HepG2 (cell line): ENCODE results near the gene P2RX6.

Experiments used
- AFF4 ChIP-seq: sonication (generic); formaldehyde crosslinking; IDR thresholded peaks from 2 replicates; pipeline ENCODE4 v1.4.0; 2020; ENCODE audit warnings: missing genetic modification reagents
- CTCF ChIP-seq: sonication (generic); formaldehyde crosslinking; IDR thresholded peaks from 2 replicates; pipeline ENCODE4 v1.5.0; 2020; ENCODE audit warnings: mild to moderate bottlenecking, missing genetic modification reagents, moderate library complexity
- EZH2 ChIP-seq: conservative IDR thresholded peaks from 2 replicates; pipeline ENCODE4 v1.6.1; 2012; ENCODE audit warnings: mild to moderate bottlenecking, low read depth, low read length, moderate library complexity
- HDAC6 ChIP-seq: fragments of 200-600 bp; sonication (generic); IDR thresholded peaks from 2 replicates; pipeline ENCODE4 v1.7.0; 2017; ENCODE audit warnings: mild to moderate bottlenecking, antibody characterized with exemption, low read length, low read depth
- JUN ChIP-seq: sonication (generic); formaldehyde crosslinking; IDR thresholded peaks from 2 replicates; pipeline ENCODE4 v1.4.0; 2020; ENCODE audit warnings: mild to moderate bottlenecking, missing genetic modification reagents
- RAD51 ChIP-seq: fragments of 450-650 bp; IDR thresholded peaks from 2 replicates; pipeline ENCODE4 v1.6.1; 2016; ENCODE audit warnings: borderline replicate concordance
- RFX5 ChIP-seq: IDR thresholded peaks from 2 replicates; pipeline ENCODE4 v1.6.1; 2011; ENCODE audit warnings: low read depth, low read length, improper control_type of control experiment
- SIN3A ChIP-seq: IDR thresholded peaks from 2 replicates; pipeline ENCODE4 v1.6.1; 2011; ENCODE audit warnings: low read depth, mild to moderate bottlenecking, control low read depth, low read length, borderline replicate concordance
- TBX2 ChIP-seq: sonication (generic); formaldehyde crosslinking; IDR thresholded peaks from 2 replicates; pipeline ENCODE4 v1.5.0; 2020; ENCODE audit warnings: missing genetic modification reagents, mild to moderate bottlenecking, borderline replicate concordance
- ZNF30 ChIP-seq: sonication (generic); formaldehyde crosslinking; IDR thresholded peaks from 2 replicates; pipeline ENCODE4 v1.5.0; 2020; ENCODE audit warnings: mild to moderate bottlenecking, missing genetic modification reagents

- no peak for TF ChIP-seq EZH2
- no peak for TF ChIP-seq JUN (CRISPR knock-in tag)
- no peak for TF ChIP-seq TBX2
- TF ChIP-seq RAD51: no peak
- TF ChIP-seq ZNF30 (CRISPR knock-in tag): no peak
- no peak for TF ChIP-seq AFF4 (CRISPR knock-in tag)
- no peak for TF ChIP-seq SIN3A
- no peak for TF ChIP-seq RFX5
- no peak for TF ChIP-seq HDAC6
- no peak for TF ChIP-seq CTCF (CRISPR knock-in tag)
Measured at GRCh38 chr22:21070690-21071615, 56.0 kb downstream of the P2RX6 start.
